SH-SY5Y (cell line): ENCODE measurements around the gene CDC27.

Source experiments
- GATA2 ChIP-seq: IDR thresholded peaks from 2 replicates; pipeline ENCODE4 v1.6.1; 2011; ENCODE audit warnings: mild to moderate bottlenecking, low read depth, low read length
- GATA3 ChIP-seq: IDR thresholded peaks from 2 replicates; pipeline ENCODE4 v1.6.1; 2011; ENCODE audit warnings: low read depth, mild to moderate bottlenecking, low read length, moderate library complexity

DNA sequence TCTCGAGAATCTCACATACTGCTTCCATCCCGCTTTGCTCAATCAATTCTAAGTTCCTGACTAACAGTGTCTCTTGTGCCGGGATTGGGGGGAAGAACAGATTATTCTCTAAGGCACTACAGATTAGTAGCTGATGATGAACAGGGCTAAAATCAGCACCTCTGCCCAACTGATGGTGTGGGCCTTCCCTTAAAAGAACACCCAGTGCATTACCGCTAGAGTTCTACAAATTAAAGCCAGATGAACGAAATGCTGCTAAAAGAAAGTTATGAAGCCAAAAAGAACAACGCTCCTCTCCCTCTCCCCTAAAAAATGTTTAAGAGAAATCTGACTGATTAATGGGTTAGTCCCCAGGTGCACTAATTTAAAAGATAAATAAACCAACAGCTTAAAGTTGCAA is 4.4 kb downstream of the CDC27 start:
- TF ChIP-seq GATA3: no peak
- TF ChIP-seq GATA2: no peak
